H1 (cell line): Measurements from ENCODE around the gene LAMA3. TPM values are rescaled to one million over a fixed set of nuclear protein-coding genes. Genes with fewer than 3 reads are reported as not detected.

Experiments
- CBX8 ChIP-seq: fragments of 300-800, 300-1000 bp; sonication (generic); IDR thresholded peaks from 2 replicates; pipeline ENCODE4 v1.7.1; 2016; ENCODE audit warnings: low read depth, low read length, borderline replicate concordance
- JUND ChIP-seq: IDR thresholded peaks from 2 replicates; pipeline ENCODE4 v1.6.1; 2011; ENCODE audit warnings: mild to moderate bottlenecking, improper control_type of control experiment, low read length
- SP4 ChIP-seq: IDR thresholded peaks from 2 replicates; pipeline ENCODE4 v1.6.1; 2012; ENCODE audit warnings: low read length, inconsistent platforms
- ZNF274 ChIP-seq: IDR thresholded peaks from 2 replicates; pipeline ENCODE4 v1.7.0; 2012; ENCODE audit warnings: low read length, borderline replicate concordance; ENCODE audit errors: extremely low read depth
- polyA plus RNA-seq, 7 experiments: library from polyadenylated mRNA; depleted of rRNA in 3 of 7; stranded (reverse) in 5 of 7; unstranded in 2 of 7; fragments of >200 nt in 5 of 7; fragments of 200-250 nt in 2 of 7; gene quantifications; 1 replicate in 5 of 7; 2 replicates in 1 of 7; 4 replicates in 1 of 7; pipeline versions ENCODE4 v1.2.1 to v1.2.3, GENCODE V29; 2011 to 2013; ENCODE audit warnings: missing spikeins in 2 of 7, mixed read lengths in 2 of 7
- total RNA-seq: library from RNA; stranded (reverse); fragmentation: NEBNext Ultra II Directional; extraction: Animal tissue kit (Norgen Biotek cat#: 25700); gene quantifications from 2 replicates; pipeline ENCODE4 v1.2.1, GENCODE V29; 2021

LAMA3 gene
- total and polyA plus RNA-seq, 2 of the 8 experiments (the other 6 are each of a cell fraction or from before 2014, with no cell fraction given): 0.76 to 5.0 TPM

- TF ChIP-seq JUND (no peak), ZNF274 (no peak), CBX8 (no peak), SP4 (no peak)
These were observed 195.6 kb downstream of the LAMA3 start (continued) for GRCh38 chr18:23884681-23885375.
